Measurements from ENCODE around the gene SLC27A5.

The SLC27A5 gene

DNA sequence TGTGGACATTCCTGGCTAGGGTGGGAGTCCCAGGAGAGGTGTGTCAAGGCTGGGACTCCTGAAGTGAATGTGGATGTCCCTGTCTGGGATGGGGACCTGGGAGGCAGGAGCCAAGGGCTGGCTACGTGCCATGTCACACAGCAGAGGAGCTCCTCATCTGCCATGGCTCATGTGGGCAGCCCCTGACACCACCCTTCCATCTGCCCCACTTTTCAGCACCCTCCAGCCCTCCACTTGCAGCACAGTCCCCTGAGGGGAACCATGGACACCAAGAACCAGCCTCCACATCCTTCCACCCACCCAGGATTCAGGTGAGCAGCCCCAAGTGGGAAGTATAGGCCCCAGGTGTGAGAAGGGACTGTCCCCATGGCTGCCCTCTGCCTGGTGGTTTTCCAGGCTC, 33.9 kb downstream of the SLC27A5 start:
- CTCF ChIA-PET: interaction anchor here (0.6 kb wide), 1 partner anchor 32 kb away, joined by 3 read pairs; no protein-coding TSS in a partner anchor
- H3K27ac ChIP-seq (ENCODE audit: extremely low read depth, low read depth, low read length): no peak overlapping the region

GRCh38 chr19:58477130-58477529, 34.7 kb downstream of the SLC27A5 start:
- Histone ChIP-seq H3K4me3 (ENCODE audit: low read depth, low read length) (no peak overlapping the region; the same call in 1 of the 2 replicates), H3K9me3 (ENCODE audit: control insufficient read depth, insufficient read depth, low read depth, low read length) (no peaks in the 10 kb centered on the region), H3K4me1 (ENCODE audit: control insufficient read depth, insufficient read depth, low read length) (peaks cover 7% of the 10 kb centered on the region; the same call in 1 of the 2 replicates), H3K36me3 (ENCODE audit: control insufficient read depth in 2 of 2, insufficient read depth in 1 of 2, low read length in 2 of 2) (peaks cover 12 to 56% of the 10 kb centered on the region in 2 experiments), H3K27ac (ENCODE audit: extremely low read depth, low read depth, low read length) (peak overlapping the region; percentile 69; the same call in 1 of the 2 replicates)
- ChIA-PET POLR2A (interaction anchor here (1.0 to 1.5 kb wide), 3 partner anchors 26 to 114 kb away, joined by 4 read pairs; partner anchors contain the start of genes ZBTB45, ZNF324B and ZNF497), CTCF (no interaction called here)
- no peak for TF ChIP-seq ZNF513 (tag by site-specific recombination; IDR thresholded peaks at IDR 0.05)
- TF ChIP-seq SCRT1 (tag by site-specific recombination; IDR thresholded peaks at IDR 0.05; ENCODE audit: borderline replicate concordance): no peak
- TF ChIP-seq BCL11A (tag by site-specific recombination; IDR thresholded peaks at IDR 0.05; ENCODE audit: low read depth): no peak
- no peak for TF ChIP-seq ZNF155 (tag by site-specific recombination; IDR thresholded peaks at IDR 0.05)
- TF ChIP-seq ZNF555 (tag by site-specific recombination; conservative IDR thresholded peaks at IDR 0.05): no peak
- TF ChIP-seq, protein P1, sequence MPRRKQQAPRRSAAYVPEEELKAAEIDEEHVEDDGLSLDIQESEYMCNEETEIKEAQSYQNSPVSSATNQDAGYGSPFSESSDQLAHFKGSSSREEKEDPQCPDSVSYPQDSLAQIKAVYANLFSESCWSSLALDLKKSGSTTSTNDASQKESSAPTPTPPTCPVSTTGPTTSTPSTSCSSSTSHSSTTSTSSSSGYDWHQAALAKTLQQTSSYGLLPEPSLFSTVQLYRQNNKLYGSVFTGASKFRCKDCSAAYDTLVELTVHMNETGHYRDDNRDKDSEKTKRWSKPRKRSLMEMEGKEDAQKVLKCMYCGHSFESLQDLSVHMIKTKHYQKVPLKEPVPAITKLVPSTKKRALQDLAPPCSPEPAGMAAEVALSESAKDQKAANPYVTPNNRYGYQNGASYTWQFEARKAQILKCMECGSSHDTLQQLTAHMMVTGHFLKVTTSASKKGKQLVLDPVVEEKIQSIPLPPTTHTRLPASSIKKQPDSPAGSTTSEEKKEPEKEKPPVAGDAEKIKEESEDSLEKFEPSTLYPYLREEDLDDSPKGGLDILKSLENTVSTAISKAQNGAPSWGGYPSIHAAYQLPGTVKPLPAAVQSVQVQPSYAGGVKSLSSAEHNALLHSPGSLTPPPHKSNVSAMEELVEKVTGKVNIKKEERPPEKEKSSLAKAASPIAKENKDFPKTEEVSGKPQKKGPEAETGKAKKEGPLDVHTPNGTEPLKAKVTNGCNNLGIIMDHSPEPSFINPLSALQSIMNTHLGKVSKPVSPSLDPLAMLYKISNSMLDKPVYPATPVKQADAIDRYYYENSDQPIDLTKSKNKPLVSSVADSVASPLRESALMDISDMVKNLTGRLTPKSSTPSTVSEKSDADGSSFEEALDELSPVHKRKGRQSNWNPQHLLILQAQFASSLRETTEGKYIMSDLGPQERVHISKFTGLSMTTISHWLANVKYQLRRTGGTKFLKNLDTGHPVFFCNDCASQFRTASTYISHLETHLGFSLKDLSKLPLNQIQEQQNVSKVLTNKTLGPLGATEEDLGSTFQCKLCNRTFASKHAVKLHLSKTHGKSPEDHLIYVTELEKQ (tag by site-specific recombination; IDR thresholded peaks at IDR 0.05; ENCODE audit: borderline replicate concordance): no peak

More for the DNA sequence above, 33.9 kb downstream of the SLC27A5 start:
- Histone ChIP-seq H3K4me1 (ENCODE audit: control insufficient read depth, insufficient read depth, low read length) (peaks cover 7% of the 10 kb centered on the region; the same call in 1 of the 2 replicates), H3K36me3 (ENCODE audit: control insufficient read depth in 2 of 2, insufficient read depth in 1 of 2, low read length in 2 of 2) (peaks cover 10 to 51% of the 10 kb centered on the region in 2 experiments), H3K9me3 (ENCODE audit: control insufficient read depth, insufficient read depth, low read depth, low read length) (no peaks in the 10 kb centered on the region), H3K4me3 (ENCODE audit: low read depth, low read length) (no peak overlapping the region)
- no peak for TF ChIP-seq ZNF292 (tag by site-specific recombination; IDR thresholded peaks at IDR 0.05; ENCODE audit: borderline replicate concordance, low read depth)
- TF ChIP-seq SP3 (tag by site-specific recombination; IDR thresholded peaks at IDR 0.05): no peak
- TF ChIP-seq ZNF501 (tag by site-specific recombination; IDR thresholded peaks at IDR 0.05): no peak
- TF ChIP-seq, protein P2, sequence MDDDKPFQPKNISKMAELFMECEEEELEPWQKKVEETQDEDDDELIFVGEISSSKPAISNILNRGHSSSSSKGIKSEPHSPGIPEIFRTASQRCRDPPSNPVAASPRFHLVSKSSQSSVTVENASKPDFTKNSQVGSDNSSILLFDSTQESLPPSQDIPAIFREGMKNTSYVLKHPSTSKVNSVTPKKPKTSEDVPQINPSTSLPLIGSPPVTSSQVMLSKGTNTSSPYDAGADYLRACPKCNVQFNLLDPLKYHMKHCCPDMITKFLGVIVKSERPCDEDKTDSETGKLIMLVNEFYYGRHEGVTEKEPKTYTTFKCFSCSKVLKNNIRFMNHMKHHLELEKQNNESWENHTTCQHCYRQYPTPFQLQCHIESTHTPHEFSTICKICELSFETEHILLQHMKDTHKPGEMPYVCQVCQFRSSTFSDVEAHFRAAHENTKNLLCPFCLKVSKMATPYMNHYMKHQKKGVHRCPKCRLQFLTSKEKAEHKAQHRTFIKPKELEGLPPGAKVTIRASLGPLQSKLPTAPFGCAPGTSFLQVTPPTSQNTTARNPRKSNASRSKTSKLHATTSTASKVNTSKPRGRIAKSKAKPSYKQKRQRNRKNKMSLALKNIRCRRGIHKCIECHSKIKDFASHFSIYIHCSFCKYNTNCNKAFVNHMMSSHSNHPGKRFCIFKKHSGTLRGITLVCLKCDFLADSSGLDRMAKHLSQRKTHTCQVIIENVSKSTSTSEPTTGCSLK (tag by site-specific recombination; IDR thresholded peaks at IDR 0.05): no peak
- no peak for TF ChIP-seq ZNF791 (tag by site-specific recombination; IDR thresholded peaks at IDR 0.05)
- TF ChIP-seq ZNF623 (tag by site-specific recombination; IDR thresholded peaks at IDR 0.05): no peak
- TF ChIP-seq ZFP41 (tag by site-specific recombination; IDR thresholded peaks at IDR 0.05; ENCODE audit: borderline replicate concordance): no peak
- TF ChIP-seq, protein P3, sequence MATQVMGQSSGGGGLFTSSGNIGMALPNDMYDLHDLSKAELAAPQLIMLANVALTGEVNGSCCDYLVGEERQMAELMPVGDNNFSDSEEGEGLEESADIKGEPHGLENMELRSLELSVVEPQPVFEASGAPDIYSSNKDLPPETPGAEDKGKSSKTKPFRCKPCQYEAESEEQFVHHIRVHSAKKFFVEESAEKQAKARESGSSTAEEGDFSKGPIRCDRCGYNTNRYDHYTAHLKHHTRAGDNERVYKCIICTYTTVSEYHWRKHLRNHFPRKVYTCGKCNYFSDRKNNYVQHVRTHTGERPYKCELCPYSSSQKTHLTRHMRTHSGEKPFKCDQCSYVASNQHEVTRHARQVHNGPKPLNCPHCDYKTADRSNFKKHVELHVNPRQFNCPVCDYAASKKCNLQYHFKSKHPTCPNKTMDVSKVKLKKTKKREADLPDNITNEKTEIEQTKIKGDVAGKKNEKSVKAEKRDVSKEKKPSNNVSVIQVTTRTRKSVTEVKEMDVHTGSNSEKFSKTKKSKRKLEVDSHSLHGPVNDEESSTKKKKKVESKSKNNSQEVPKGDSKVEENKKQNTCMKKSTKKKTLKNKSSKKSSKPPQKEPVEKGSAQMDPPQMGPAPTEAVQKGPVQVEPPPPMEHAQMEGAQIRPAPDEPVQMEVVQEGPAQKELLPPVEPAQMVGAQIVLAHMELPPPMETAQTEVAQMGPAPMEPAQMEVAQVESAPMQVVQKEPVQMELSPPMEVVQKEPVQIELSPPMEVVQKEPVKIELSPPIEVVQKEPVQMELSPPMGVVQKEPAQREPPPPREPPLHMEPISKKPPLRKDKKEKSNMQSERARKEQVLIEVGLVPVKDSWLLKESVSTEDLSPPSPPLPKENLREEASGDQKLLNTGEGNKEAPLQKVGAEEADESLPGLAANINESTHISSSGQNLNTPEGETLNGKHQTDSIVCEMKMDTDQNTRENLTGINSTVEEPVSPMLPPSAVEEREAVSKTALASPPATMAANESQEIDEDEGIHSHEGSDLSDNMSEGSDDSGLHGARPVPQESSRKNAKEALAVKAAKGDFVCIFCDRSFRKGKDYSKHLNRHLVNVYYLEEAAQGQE (tag by site-specific recombination; IDR thresholded peaks at IDR 0.05): no peak
- TF ChIP-seq SP2 (tag by site-specific recombination; IDR thresholded peaks at IDR 0.05): no peak
- TF ChIP-seq YY2 (tag by site-specific recombination; IDR thresholded peaks at IDR 0.05): no peak
- TF ChIP-seq ZNF423 (tag by site-specific recombination; IDR thresholded peaks at IDR 0.05): no peak
- no peak for TF ChIP-seq GLIS2 (tag by site-specific recombination; IDR thresholded peaks at IDR 0.05)
- no peak for TF ChIP-seq ZEB2 (tag by site-specific recombination; IDR thresholded peaks at IDR 0.05)
- no peak for TF ChIP-seq ZNF211 (tag by site-specific recombination; IDR thresholded peaks at IDR 0.05; ENCODE audit: low read depth)
- POLR2A ChIA-PET: interaction anchor here (1.0 to 1.5 kb wide), 3 partner anchors 26 to 115 kb away, joined by 4 read pairs; partner anchors contain the start of genes ZBTB45, ZNF324B and ZNF497
